Mesodermal cell (in vitro differentiated cells): ENCODE measurements around the gene ARHGAP12.

Source experiments
- H3K27ac ChIP-seq: 2 replicates; pipeline ENCODE4 v1.7.0; 2013; ENCODE audit warnings: mild to moderate bottlenecking, low read depth, low read length, moderate library complexity; ENCODE audit not compliant: severe bottlenecking
- H3K36me3 ChIP-seq: 2 replicates; pipeline ENCODE4 v1.7.1; 2013; ENCODE audit warnings: mild to moderate bottlenecking, low read length, moderate library complexity; ENCODE audit not compliant: control insufficient read depth, insufficient read depth
- H3K4me1 ChIP-seq: one replicate; pipeline ENCODE4 v1.7.1; 2013; ENCODE audit warnings: mild to moderate bottlenecking, low read length; ENCODE audit not compliant: insufficient read depth, control insufficient read depth, poor library complexity, severe bottlenecking
- H3K4me3 ChIP-seq: 2 replicates; pipeline ENCODE4 v1.7.0; 2013; ENCODE audit warnings: low read length, control low read depth, mild to moderate bottlenecking; ENCODE audit not compliant: insufficient read depth, poor library complexity, severe bottlenecking; ENCODE audit errors: extremely low read depth
- H3K9me3 ChIP-seq: 2 replicates; pipeline ENCODE4 v1.7.1; 2013; ENCODE audit warnings: mild to moderate bottlenecking, low read length, moderate library complexity; ENCODE audit not compliant: control insufficient read depth
- WGBS, 2 experiments: methylation state at CpG; one replicate each; pipeline ENCODE4 v1.1.5; 2013; ENCODE audit warnings: missing lambda C conversion rate in 2 of 2; ENCODE audit not compliant: insufficient coverage in 2 of 2; 5-methylcytosine and 5-hydroxymethylcytosine counted together

ARHGAP12 gene

GRCh38 chr10:31876652-31877352 lies 51.8 kb downstream of the ARHGAP12 start:
- Histone ChIP-seq H3K36me3 (no peaks in the 10 kb centered on the region), H3K9me3 (no peaks in the 10 kb centered on the region), H3K27ac (no peak overlapping the region), H3K4me1 (no peaks in the 10 kb centered on the region), H3K4me3 (no peak overlapping the region)
- WGBS, 2 experiments = 86 to 87% methylated on average over 1 to 4 of the region's 6 CpGs

DNA sequence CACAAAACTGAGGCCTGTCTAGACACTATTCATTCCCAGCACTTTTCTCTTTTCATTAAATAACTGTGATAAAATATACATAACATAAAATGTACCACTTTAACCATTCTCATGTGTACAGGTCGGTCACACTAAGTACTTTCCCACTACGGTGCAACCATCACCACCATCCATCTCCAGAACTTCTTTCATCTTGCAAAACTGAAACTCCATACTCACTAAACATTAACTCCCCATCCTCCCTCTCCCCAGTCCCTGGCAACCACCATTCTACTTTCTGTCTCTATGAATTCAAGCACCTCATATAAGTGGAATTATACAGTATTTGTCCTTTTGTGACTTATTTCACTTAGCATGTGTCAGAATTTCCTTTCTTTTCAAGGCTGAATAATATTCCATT lies 53.0 kb downstream of the ARHGAP12 start:
- WGBS, 2 experiments = 93 to 98% methylated on average over 2 of the region's 2 CpGs

DNA sequence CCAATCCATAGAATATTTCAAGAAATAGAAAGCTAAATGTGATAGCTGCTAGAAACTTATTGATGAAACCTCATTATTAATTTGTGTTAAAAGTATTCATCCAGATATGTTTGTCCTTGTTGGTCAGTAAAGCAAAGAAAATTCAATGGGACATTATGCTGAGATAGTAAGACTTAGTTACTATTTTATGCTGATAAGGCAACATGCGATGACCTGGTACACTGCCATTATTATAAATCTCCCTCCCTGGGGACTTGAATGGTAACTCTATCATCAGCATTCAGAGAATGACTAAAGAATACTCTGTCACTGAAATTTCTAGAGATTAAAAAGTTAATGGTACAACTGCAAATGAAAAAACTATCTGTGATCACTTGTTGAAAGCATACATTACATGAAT lies 54.9 kb downstream of the ARHGAP12 start:
- no CpG with 5 or more reads among the region's 1 CpG for WGBS, 2 experiments
- no peaks in the 10 kb centered on the region for H3K9me3 ChIP-seq
- H3K27ac ChIP-seq = no peak overlapping the region

More for the DNA sequence above, 53.0 kb downstream of the ARHGAP12 start:
- H3K4me1 ChIP-seq = no peaks in the 10 kb centered on the region
- H3K9me3 ChIP-seq = no peaks in the 10 kb centered on the region
- H3K4me3 ChIP-seq = no peak overlapping the region
- no peak overlapping the region for H3K27ac ChIP-seq
- H3K36me3 ChIP-seq = no peaks in the 10 kb centered on the region

GRCh38 chr10:31871266-31872065 lies 57.2 kb downstream of the ARHGAP12 start:
- H3K27ac ChIP-seq = no peak overlapping the region
- H3K9me3 ChIP-seq = no peaks in the 10 kb centered on the region
- no peaks in the 10 kb centered on the region for H3K4me1 ChIP-seq
- no peak overlapping the region for H3K4me3 ChIP-seq
- H3K36me3 ChIP-seq = no peaks in the 10 kb centered on the region
- WGBS, 2 experiments = 75 to 81% methylated on average over 4 of the region's 7 CpGs

More for the DNA sequence above, 54.9 kb downstream of the ARHGAP12 start:
- Histone ChIP-seq H3K4me3 (no peak overlapping the region), H3K4me1 (no peaks in the 10 kb centered on the region), H3K36me3 (no peaks in the 10 kb centered on the region)

DNA sequence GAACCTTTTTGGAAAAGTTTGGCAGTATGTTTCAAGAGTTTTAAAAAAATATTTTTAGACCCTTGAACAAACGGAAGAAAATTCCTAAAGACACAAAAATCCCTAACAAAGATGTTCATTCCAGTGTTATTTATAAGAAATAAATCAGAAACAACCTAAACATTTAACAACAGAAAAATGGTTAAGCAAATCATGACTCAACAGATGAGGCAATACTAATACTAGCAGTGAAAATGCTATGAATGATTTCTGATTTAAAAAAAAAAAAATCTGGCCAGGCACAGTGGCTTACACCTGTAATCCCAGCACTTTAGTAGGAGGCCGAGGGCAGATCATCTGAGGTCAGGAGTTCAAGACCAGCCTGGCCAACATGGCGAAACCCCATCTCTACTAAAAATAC lies 61.0 kb downstream of the ARHGAP12 start:
- Histone ChIP-seq H3K36me3 (no peaks in the 10 kb centered on the region), H3K4me3 (no peak overlapping the region), H3K27ac (no peak overlapping the region), H3K4me1 (peaks cover 10% of the 10 kb centered on the region), H3K9me3 (no peaks in the 10 kb centered on the region)
- 82 to 100% methylated on average over 1 to 2 of the region's 3 CpGs for WGBS, 2 experiments

DNA sequence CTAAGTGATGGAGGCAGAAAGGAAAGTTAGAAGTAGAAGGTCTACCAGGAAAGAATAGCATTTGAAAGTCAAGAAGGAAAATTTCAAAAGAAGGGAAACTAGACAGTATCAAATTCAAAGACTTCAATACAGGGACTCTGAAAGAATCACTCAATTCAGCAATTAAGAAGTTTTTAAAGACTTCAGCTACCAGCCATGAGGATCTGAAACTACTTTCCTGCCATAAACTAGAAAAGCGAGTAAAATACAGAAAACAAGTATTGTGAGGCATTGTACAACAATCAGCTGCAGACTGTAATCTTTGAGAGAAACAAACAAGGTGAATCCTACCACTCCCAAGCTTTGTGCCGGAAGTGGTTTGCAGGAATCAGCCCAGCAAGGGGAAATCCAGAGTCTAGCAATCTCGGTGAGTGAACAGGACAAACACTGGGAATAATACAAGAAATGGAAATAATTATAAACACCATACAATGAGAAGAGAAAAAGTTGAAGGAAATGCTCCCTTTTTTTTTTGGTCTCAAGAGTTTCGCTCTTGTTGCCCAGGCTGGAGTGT lies 62.4 kb downstream of the ARHGAP12 start:
- Histone ChIP-seq H3K4me3 (no peak overlapping the region), H3K9me3 (no peaks in the 10 kb centered on the region), H3K36me3 (peaks cover 3% of the 10 kb centered on the region), H3K27ac (no peak overlapping the region), H3K4me1 (peaks cover 10% of the 10 kb centered on the region)
- WGBS, 2 experiments = 80 to 86% methylated on average over 1 of the region's 4 CpGs

- Histone ChIP-seq H3K9me3 (no peaks in the 10 kb centered on the region), H3K27ac (peak overlapping the region; percentile 1), H3K36me3 (peaks cover 15% of the 10 kb centered on the region), H3K4me1 (peaks cover 10% of the 10 kb centered on the region), H3K4me3 (no peak overlapping the region)
- WGBS, 2 experiments = 16 to 19% methylated on average over 4 of the region's 5 CpGs
These were observed 63.7 kb downstream of the ARHGAP12 start for GRCh38 chr10:31864834-31865518.

DNA sequence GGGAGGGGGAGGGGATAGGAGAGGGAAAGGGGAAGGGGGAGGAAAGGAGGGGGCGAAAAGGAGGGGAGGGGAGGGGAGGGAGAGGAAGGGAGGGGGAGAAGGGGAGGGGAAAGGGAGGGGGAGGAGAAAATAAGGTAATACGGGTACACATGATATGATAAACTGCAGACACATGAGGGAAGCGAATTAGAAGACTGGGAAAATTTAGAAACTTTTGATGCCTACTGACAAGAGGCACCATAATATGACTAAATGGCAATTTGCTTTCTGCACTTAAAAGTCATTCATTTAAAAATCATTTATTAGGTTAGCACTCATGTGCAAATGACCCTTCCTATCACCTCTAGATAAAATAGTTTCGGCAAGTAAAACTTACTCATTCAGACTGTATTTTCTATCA lies 73.6 kb downstream of the ARHGAP12 start:
- Histone ChIP-seq H3K36me3 (peaks cover 20% of the 10 kb centered on the region), H3K9me3 (no peaks in the 10 kb centered on the region), H3K4me3 (no peak overlapping the region), H3K4me1 (no peaks in the 10 kb centered on the region), H3K27ac (no peak overlapping the region)
- WGBS, 2 experiments = 100% methylated on average over 1 to 2 of the region's 4 CpGs

- no CpG with 5 or more reads among the region's 2 CpGs for WGBS, 2 experiments
- Histone ChIP-seq H3K4me3 (no peak overlapping the region), H3K27ac (no peak overlapping the region), H3K9me3 (no peaks in the 10 kb centered on the region), H3K36me3 (peaks cover 13% of the 10 kb centered on the region), H3K4me1 (no peaks in the 10 kb centered on the region)
These were observed 75.0 kb downstream of the ARHGAP12 start for GRCh38 chr10:31853629-31854028.

- H3K4me3 ChIP-seq = no peak overlapping the region
- WGBS, 2 experiments = 80% methylated on average over 1 of the region's 1 CpG; no CpG with 5 or more reads in 1 of the 2 experiments
- peaks cover 5% of the 10 kb centered on the region for H3K36me3 ChIP-seq
- no peaks in the 10 kb centered on the region for H3K4me1 ChIP-seq
- H3K27ac ChIP-seq = no peak overlapping the region
- no peaks in the 10 kb centered on the region for H3K9me3 ChIP-seq
These were observed 77.4 kb downstream of the ARHGAP12 start for GRCh38 chr10:31851216-31851615.
